Esophagus (tissue), 2 donors: ENCODE results near the gene SH3PXD2A. TPM values are rescaled to one million over a fixed set of nuclear protein-coding genes. Genes with fewer than 3 reads are reported as not detected.

ENCODE experiments used
- H3K27ac ChIP-seq, 2 donors: one replicate each; pipeline ENCODE4 v1.5.1; 2013; ENCODE audit warnings: low read depth in 2 of 2, mild to moderate bottlenecking in 2 of 2, inconsistent platforms in 1 of 2, low read length in 1 of 2, moderate library complexity in 1 of 2
- H3K27me3 ChIP-seq, 2 donors: one replicate each; pipeline ENCODE4 v1.6.1; 2013; ENCODE audit warnings: low read length in 2 of 2, control low read depth in 1 of 2, mild to moderate bottlenecking in 1 of 2; ENCODE audit not compliant: insufficient read depth in 2 of 2, control insufficient read depth in 1 of 2
- H3K36me3 ChIP-seq, 2 donors: one replicate each; pipeline ENCODE4 v1.6.1; 2013; ENCODE audit warnings: low read length in 1 of 2; ENCODE audit not compliant: control insufficient read depth in 2 of 2, insufficient read depth in 2 of 2
- H3K4me1 ChIP-seq, 2 donors: one replicate each; pipeline ENCODE4 v1.6.1; 2013; ENCODE audit warnings: low read length in 1 of 2; ENCODE audit not compliant: control insufficient read depth in 2 of 2, insufficient read depth in 2 of 2
- H3K4me3 ChIP-seq, 2 donors: one replicate each; pipeline ENCODE4 v1.5.1; 2013; ENCODE audit warnings: low read length in 2 of 2, mild to moderate bottlenecking in 2 of 2, low read depth in 1 of 2, moderate library complexity in 1 of 2
- H3K9me3 ChIP-seq, 2 donors: one replicate each; pipeline ENCODE4 v1.6.1; 2013; ENCODE audit warnings: mild to moderate bottlenecking in 2 of 2, low read depth in 1 of 2, low read length in 1 of 2, moderate library complexity in 1 of 2; ENCODE audit not compliant: control insufficient read depth in 2 of 2, insufficient read depth in 1 of 2
- WGBS, 2 donors: extraction: QIAGEN DNeasy Blood & Tissue Kit; methylation state at CpG; one replicate each; pipeline ENCODE4 v1.1.7; 2013; 5-methylcytosine and 5-hydroxymethylcytosine counted together
- polyA plus RNA-seq, 2 donors: library from polyadenylated mRNA; stranded (reverse); fragments of 200-250 nt; gene quantifications; one replicate each; pipeline ENCODE4 v1.2.3, GENCODE V29; 2013
- donor health status: healthy with polysubstance abuse.
- donor health status: Bipolar disorder and iron deficiency.

SH3PXD2A gene
- polyA plus RNA-seq, 2 donors = 14.9 to 34.2 TPM

- Histone ChIP-seq H3K27me3 (no peaks in the 10 kb centered on the region), H3K4me1 (no peaks in the 10 kb centered on the region), H3K9me3 (no peaks in the 10 kb centered on the region), H3K27ac (no peak overlapping the region), H3K36me3 (no peaks in the 10 kb centered on the region), H3K4me3 (no peak overlapping the region)
- WGBS, 2 donors = 92 to 93% methylated on average over 5 of the region's 5 CpGs
Observed at GRCh38 chr10:103568505-103568904, 286.9 kb downstream of the SH3PXD2A start.

DNA sequence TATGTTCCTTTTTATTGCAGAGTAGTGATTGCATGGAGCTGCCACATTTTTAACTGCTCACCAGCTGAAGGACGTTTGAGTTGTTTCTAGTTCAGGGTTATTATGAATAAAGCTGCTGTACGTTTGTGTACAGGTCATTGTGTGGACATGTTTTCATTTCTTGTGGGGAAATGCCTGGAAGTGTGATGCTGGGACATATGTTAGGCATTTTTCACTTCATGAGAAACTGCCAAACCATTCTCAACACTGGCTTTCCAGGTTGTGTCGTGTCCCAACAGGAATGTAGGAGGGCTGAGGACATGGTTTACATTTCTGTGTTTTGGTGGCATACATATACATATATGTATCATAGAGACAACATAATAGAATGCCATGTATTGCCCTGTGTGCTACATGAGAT lies 288.8 kb downstream of the SH3PXD2A start:
- 24 to 47% methylated on average over 3 of the region's 3 CpGs for WGBS, 2 donors
- Histone ChIP-seq H3K27ac (no peak overlapping the region), H3K4me1 (no peaks in the 10 kb centered on the region), H3K36me3 (no peaks in the 10 kb centered on the region), H3K9me3 (no peaks in the 10 kb centered on the region), H3K27me3 (no peaks in the 10 kb centered on the region), H3K4me3 (no peak overlapping the region)

DNA sequence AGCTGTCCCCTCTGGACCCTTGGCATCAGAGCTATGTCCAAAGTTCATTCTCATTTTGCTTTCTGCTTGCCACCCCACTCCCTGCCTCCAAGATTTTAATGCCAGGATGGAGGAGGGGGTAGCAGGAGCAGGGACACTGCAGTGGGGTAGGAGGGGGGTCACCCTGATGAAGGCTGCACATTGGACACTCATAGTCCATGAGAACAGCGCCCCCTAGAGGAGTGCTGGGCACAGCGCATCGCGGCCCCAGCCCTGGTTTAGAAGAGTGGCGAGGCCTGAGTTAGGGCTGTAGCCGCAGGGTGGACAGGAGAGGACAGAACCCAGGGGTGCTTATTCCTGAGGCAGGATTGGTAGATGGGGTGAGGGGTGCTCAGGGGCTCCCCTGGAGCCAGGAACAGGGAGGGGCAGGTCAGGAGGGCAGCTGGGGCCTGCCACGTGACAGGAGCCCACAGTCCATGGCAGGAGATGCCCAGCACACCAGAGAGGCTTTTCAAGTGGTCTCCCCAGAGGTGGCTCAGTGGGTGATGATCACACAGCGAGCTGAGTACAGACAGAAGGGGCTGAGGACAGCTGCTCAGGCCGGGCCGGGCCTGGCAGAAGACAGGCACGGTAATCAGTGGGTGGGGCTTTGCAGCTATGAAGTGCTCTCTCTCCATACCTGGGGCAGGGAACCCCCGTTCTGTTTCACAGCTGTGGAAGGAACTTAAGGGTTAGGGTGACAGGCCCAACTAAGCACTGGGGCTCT lies 290.4 kb downstream of the SH3PXD2A start:
- no peaks in the 10 kb centered on the region for H3K36me3 ChIP-seq
- WGBS, 2 donors = 61 to 70% methylated on average over 12 of the region's 12 CpGs
- H3K27me3 ChIP-seq = no peaks in the 10 kb centered on the region
- no peak overlapping the region for H3K27ac ChIP-seq
- no peaks in the 10 kb centered on the region for H3K9me3 ChIP-seq
- no peaks in the 10 kb centered on the region for H3K4me1 ChIP-seq
- H3K4me3 ChIP-seq = no peak overlapping the region

- 43 to 63% methylated on average over 7 of the region's 7 CpGs for WGBS, 2 donors
- Histone ChIP-seq H3K36me3 (no peaks in the 10 kb centered on the region), H3K4me1 (no peaks in the 10 kb centered on the region), H3K4me3 (no peak overlapping the region), H3K27me3 (no peaks in the 10 kb centered on the region), H3K9me3 (no peaks in the 10 kb centered on the region), H3K27ac (no peak overlapping the region)
Observed at GRCh38 chr10:103564116-103564501, 291.3 kb downstream of the SH3PXD2A start.

DNA sequence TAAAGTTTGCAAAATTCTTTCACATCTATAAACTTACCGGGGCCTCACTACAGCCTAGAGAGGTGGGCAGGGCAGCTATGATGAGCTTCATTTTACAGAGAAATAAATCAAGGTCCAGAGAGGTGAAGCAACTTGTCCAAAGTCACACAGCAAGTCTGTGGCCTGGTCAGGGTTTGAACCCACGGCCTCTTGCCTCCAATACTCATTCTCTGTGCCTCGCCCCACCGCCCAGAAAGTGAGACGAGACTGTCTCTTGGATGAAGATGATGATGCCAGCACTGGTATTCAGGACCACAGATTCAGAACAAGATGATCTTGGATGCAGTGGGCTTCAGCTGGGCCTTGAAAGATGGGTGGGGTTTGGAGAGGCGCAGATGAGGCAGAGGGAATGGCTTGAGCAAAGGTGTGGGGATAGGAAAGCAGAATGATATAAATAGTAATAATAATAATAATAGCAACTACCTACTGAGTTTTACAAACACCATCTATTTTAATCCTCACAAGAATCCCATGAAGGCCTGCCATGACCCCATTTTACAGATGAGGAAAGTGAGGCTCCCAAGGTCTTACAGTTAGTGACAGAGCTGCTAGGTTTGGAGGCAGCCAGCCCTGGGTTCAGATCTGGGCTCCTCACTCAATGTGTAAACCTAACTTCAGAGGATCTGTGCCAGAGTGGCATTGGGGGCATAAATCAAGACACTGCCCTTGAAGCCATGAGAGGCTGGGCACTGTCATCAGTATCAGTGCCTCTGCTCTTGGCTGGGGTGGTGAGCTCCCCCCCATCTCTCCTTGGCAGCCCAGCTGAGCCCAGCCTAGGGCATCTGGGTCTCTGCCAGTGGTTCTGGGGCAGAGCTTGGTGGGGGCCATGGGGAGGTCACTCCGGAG lies 291.9 kb downstream of the SH3PXD2A start:
- Histone ChIP-seq H3K27ac (no peak overlapping the region), H3K4me3 (no peak overlapping the region), H3K27me3 (no peaks in the 10 kb centered on the region), H3K9me3 (no peaks in the 10 kb centered on the region), H3K36me3 (no peaks in the 10 kb centered on the region), H3K4me1 (no peaks in the 10 kb centered on the region)
- WGBS, 2 donors = 86 to 88% methylated on average over 7 of the region's 7 CpGs

GRCh38 chr10:103562383-103562782 lies 293.0 kb downstream of the SH3PXD2A start:
- Histone ChIP-seq H3K36me3 (no peaks in the 10 kb centered on the region), H3K9me3 (no peaks in the 10 kb centered on the region), H3K4me1 (no peaks in the 10 kb centered on the region), H3K27me3 (no peaks in the 10 kb centered on the region), H3K27ac (no peak overlapping the region), H3K4me3 (no peak overlapping the region)
- WGBS, 2 donors = 48 to 72% methylated on average over 4 of the region's 4 CpGs

DNA sequence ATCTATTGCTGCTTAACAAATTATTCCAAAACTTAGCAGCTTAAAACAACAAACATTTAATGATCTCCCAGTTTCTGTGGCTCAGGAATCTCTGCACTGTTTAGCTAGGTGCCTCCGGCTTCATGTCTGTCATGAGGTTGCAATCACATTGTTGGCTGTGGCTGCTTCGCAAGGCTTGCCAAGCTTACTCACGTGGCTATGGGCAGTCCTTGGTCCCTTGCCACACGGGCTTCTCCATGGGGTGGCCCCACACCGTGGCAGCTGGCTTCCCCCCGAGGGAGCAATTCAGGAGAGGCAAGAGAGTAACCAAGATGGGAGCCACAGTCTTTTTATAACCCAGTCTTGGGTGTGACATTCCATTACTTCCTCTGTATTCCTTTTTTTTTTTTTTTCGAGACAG lies 294.5 kb downstream of the SH3PXD2A start:
- Histone ChIP-seq H3K4me3 (no peak overlapping the region), H3K27me3 (no peaks in the 10 kb centered on the region), H3K27ac (no peak overlapping the region), H3K4me1 (no peaks in the 10 kb centered on the region), H3K36me3 (no peaks in the 10 kb centered on the region), H3K9me3 (no peaks in the 10 kb centered on the region)
- WGBS, 2 donors = 83 to 85% methylated on average over 7 of the region's 7 CpGs

DNA sequence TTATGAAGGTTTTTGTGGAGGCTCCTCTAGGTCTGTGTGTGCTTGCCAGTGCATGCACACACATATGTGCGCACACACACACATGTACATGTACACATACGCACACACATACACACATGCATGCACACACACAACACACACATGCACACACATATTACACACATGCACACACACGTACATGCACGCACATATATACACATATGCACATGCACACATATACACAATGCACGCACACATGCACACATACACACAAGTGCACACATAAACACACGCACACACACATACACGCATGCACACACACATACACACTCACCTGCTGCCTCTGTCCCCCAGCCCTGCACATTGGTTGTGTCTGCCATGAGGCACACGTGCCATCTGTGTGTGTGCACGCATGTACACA lies 295.6 kb downstream of the SH3PXD2A start:
- Histone ChIP-seq H3K27ac (no peak overlapping the region), H3K36me3 (no peaks in the 10 kb centered on the region), H3K27me3 (no peaks in the 10 kb centered on the region), H3K4me3 (no peak overlapping the region), H3K4me1 (peaks cover 0 to 8% of the 10 kb centered on the region in 2 donors), H3K9me3 (no peaks in the 10 kb centered on the region)
- 79 to 84% methylated on average over 9 of the region's 9 CpGs for WGBS, 2 donors

DNA sequence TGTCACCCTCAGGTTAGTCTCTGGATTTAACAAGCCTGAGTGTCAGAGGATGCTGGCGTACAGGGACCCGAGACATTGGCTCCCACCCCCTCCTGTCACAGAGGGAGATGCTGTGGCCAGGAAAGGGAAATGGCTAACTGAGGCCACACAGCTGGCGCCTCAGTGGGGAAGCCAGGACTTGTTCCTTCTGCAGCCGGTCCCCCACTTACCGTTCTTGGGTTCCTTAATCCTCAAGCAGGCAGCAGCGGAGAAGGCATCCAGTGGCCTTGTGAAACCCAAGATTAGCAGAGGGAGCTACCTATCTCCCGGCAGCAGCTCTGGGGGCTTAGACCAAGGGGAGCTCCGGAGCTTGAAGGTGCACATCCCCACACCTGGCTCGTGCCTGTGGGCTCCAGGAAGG lies 296.5 kb downstream of the SH3PXD2A start:
- no peak overlapping the region for H3K27ac ChIP-seq
- WGBS, 2 donors = 70 to 71% methylated on average over 9 of the region's 9 CpGs
- H3K27me3 ChIP-seq = no peaks in the 10 kb centered on the region
- peaks cover 0 to 8% of the 10 kb centered on the region in 2 donors for H3K4me1 ChIP-seq
- no peaks in the 10 kb centered on the region for H3K36me3 ChIP-seq
- H3K4me3 ChIP-seq = no peak overlapping the region
- H3K9me3 ChIP-seq = no peaks in the 10 kb centered on the region
